Neuronal stem cell (in vitro differentiated cells): Measurements from ENCODE around the gene FOXJ3.

Experiments
- DNase-seq: peaks from one replicate; pipeline ENCODE4 v3.0.0-alpha.2; 2013; ENCODE audit warnings: low spot score
- H2AFZ ChIP-seq: one replicate; pipeline ENCODE4 v1.6.1; 2013; ENCODE audit warnings: mild to moderate bottlenecking, low read length, inconsistent platforms
- H2AK5ac ChIP-seq: 2 replicates; pipeline ENCODE4 v1.6.1; 2013; ENCODE audit warnings: low read depth, mild to moderate bottlenecking, inconsistent platforms, low read length, moderate library complexity, mixed read lengths
- H2BK120ac ChIP-seq: 2 replicates; pipeline ENCODE4 v1.6.1; 2013; ENCODE audit warnings: low read depth, mild to moderate bottlenecking, inconsistent platforms, low read length, moderate library complexity, mixed read lengths
- H2BK12ac ChIP-seq: one replicate; pipeline ENCODE4 v1.6.1; 2013; ENCODE audit warnings: low read length, inconsistent platforms
- H2BK15ac ChIP-seq: 2 replicates; pipeline ENCODE4 v1.6.1; 2013; ENCODE audit warnings: mild to moderate bottlenecking, low read length, inconsistent platforms, mixed read lengths
- H2BK5ac ChIP-seq: one replicate; pipeline ENCODE4 v1.6.1; 2013; ENCODE audit warnings: inconsistent platforms, mild to moderate bottlenecking, low read length, moderate library complexity
- H3K14ac ChIP-seq: one replicate; pipeline ENCODE4 v1.6.1; 2013; ENCODE audit warnings: low read length, inconsistent platforms
- H3K18ac ChIP-seq: 2 replicates; pipeline ENCODE4 v1.6.1; 2013; ENCODE audit warnings: low read length, inconsistent platforms
- H3K23ac ChIP-seq: 2 replicates; pipeline ENCODE4 v1.6.1; 2013; ENCODE audit warnings: low read depth, mild to moderate bottlenecking, mixed read lengths, low read length, inconsistent platforms; ENCODE audit not compliant: poor library complexity
- H3K27ac ChIP-seq: replicated peaks from 3 replicates; pipeline ENCODE4 v1.5.1; 2013; ENCODE audit warnings: low read length, inconsistent platforms
- H3K27me3 ChIP-seq, 3 experiments: 2 replicates each; pipeline ENCODE4 v1.6.1; 2013; ENCODE audit warnings: low read length in 3 of 3, mild to moderate bottlenecking in 2 of 3, inconsistent platforms in 1 of 3, low read depth in 1 of 3, mixed read lengths in 1 of 3, moderate library complexity in 1 of 3; ENCODE audit not compliant: control insufficient read depth in 3 of 3, insufficient read depth in 3 of 3
- H3K36me3 ChIP-seq, 2 donors: replicated peaks in 1 of 2; 2 replicates each; pipeline ENCODE4 v1.6.1; 2013; ENCODE audit warnings: low read length in 2 of 2; ENCODE audit not compliant: control insufficient read depth in 2 of 2, insufficient read depth in 2 of 2
- H3K4ac ChIP-seq: 2 replicates; pipeline ENCODE4 v1.6.1; 2013; ENCODE audit warnings: inconsistent platforms, mild to moderate bottlenecking, low read length, moderate library complexity
- H3K4me1 ChIP-seq, 2 donors: 1 replicate in 1 of 2; 2 replicates in 1 of 2; pipeline ENCODE4 v1.6.1; 2013; ENCODE audit warnings: low read length in 2 of 2, low read depth in 1 of 2; ENCODE audit not compliant: control insufficient read depth in 2 of 2, insufficient read depth in 1 of 2
- H3K4me2 ChIP-seq: one replicate; pipeline ENCODE4 v1.6.1; 2013; ENCODE audit warnings: mild to moderate bottlenecking, low read length, inconsistent platforms; ENCODE audit not compliant: insufficient read depth, poor library complexity, severe bottlenecking
- H3K4me3 ChIP-seq, 2 donors: 2 replicates each; pipeline ENCODE4 v1.5.1; 2013; ENCODE audit warnings: low read length in 2 of 2, mild to moderate bottlenecking in 2 of 2, inconsistent platforms in 1 of 2, moderate library complexity in 1 of 2
- H3K79me1 ChIP-seq: one replicate; pipeline ENCODE4 v1.6.1; 2013; ENCODE audit warnings: low read depth, mild to moderate bottlenecking, inconsistent platforms, low read length, moderate library complexity
- H3K9ac ChIP-seq: one replicate; pipeline ENCODE4 v1.6.1; 2013; ENCODE audit warnings: mild to moderate bottlenecking, low read depth, low read length, inconsistent platforms; ENCODE audit not compliant: poor library complexity
- H3K9me3 ChIP-seq, 2 donors: replicated peaks in 1 of 2; 2 replicates each; pipeline versions ENCODE3 to v1.6.1; 2013; ENCODE audit warnings: low read length in 2 of 2, mild to moderate bottlenecking in 2 of 2, inconsistent platforms in 1 of 2, low read depth in 1 of 2, mixed read lengths in 1 of 2, moderate library complexity in 1 of 2; ENCODE audit not compliant: control insufficient read depth in 2 of 2, insufficient read depth in 1 of 2
- H4K8ac ChIP-seq: one replicate; pipeline ENCODE4 v1.6.1; 2013; ENCODE audit warnings: low read depth, mild to moderate bottlenecking, inconsistent platforms, low read length, moderate library complexity
- H4K91ac ChIP-seq: one replicate; pipeline ENCODE4 v1.6.1; 2013; ENCODE audit warnings: low read length, low read depth, mild to moderate bottlenecking, inconsistent platforms; ENCODE audit not compliant: poor library complexity
- WGBS, 2 donors: extraction: QIAGEN DNeasy Blood & Tissue Kit; methylation state at CpG; one replicate each; pipeline ENCODE4 v1.1.7; 2013; ENCODE audit warnings: missing lambda C conversion rate in 2 of 2, mixed read lengths in 1 of 2; ENCODE audit not compliant: insufficient read length in 2 of 2, insufficient replicate concordance in 1 of 2; ENCODE audit errors: extremely low coverage in 2 of 2; 5-methylcytosine and 5-hydroxymethylcytosine counted together

The FOXJ3 gene

GRCh38 chr1:42305639-42306038 lies 29.4 kb downstream of the FOXJ3 start:
- H3K4me2 ChIP-seq, result no peak overlapping the region
- WGBS, 2 donors, result no CpG with 5 or more reads among the region's 5 CpGs
- no peak overlapping the region for H2AFZ ChIP-seq
- peaks cover 11 to 56% of the 10 kb centered on the region in 2 donors for H3K36me3 ChIP-seq
- H3K18ac ChIP-seq, result no peak overlapping the region
- no peak overlapping the region for H2AK5ac ChIP-seq
- H3K79me1 ChIP-seq, result peaks cover 3% of the 10 kb centered on the region
- no peak overlapping the region for H4K91ac ChIP-seq
- no peak overlapping the region for H3K27ac ChIP-seq
- no peak overlapping the region for H2BK12ac ChIP-seq
- H2BK5ac ChIP-seq, result no peak overlapping the region
- H4K8ac ChIP-seq, result no peak overlapping the region
- H3K14ac ChIP-seq, result no peak overlapping the region
- no peak overlapping the region for H3K23ac ChIP-seq
- no peaks in the 10 kb centered on the region for H3K27me3 ChIP-seq
- H3K9me3 ChIP-seq, result peaks cover 7 to 39% of the 10 kb centered on the region in 2 donors
- no peak overlapping the region for H2BK120ac ChIP-seq
- no peak overlapping the region for H3K4me3 ChIP-seq
- H3K4me1 ChIP-seq, result no peaks in the 10 kb centered on the region
- no peak for DNase-seq
- no peak overlapping the region for H3K4ac ChIP-seq
- H2BK15ac ChIP-seq, result no peak overlapping the region
- no peak overlapping the region for H3K9ac ChIP-seq

- no peak overlapping the region for H3K14ac ChIP-seq
- H3K9ac ChIP-seq, result no peak overlapping the region
- H2BK5ac ChIP-seq, result no peak overlapping the region
- no peak overlapping the region for H3K27ac ChIP-seq
- no peak overlapping the region for H4K8ac ChIP-seq
- DNase-seq, result no peak
- H3K4ac ChIP-seq, result no peak overlapping the region
- H2BK15ac ChIP-seq, result no peak overlapping the region
- no peaks in the 10 kb centered on the region for H3K4me1 ChIP-seq
- no peak overlapping the region for H2AK5ac ChIP-seq
- no peak overlapping the region for H3K23ac ChIP-seq
- WGBS, 2 donors, result no CpG with 5 or more reads among the region's 1 CpG
- peaks cover 10 to 54% of the 10 kb centered on the region in 2 donors for H3K9me3 ChIP-seq
- no peak overlapping the region for H2BK12ac ChIP-seq
- H3K4me2 ChIP-seq, result no peak overlapping the region
- H3K79me1 ChIP-seq, result peaks cover 3% of the 10 kb centered on the region
- no peak overlapping the region for H2AFZ ChIP-seq
- H3K4me3 ChIP-seq, result no peak overlapping the region
- H3K27me3 ChIP-seq, result no peaks in the 10 kb centered on the region
- H3K36me3 ChIP-seq, result peaks cover 9 to 44% of the 10 kb centered on the region in 2 donors
- no peak overlapping the region for H4K91ac ChIP-seq
- H2BK120ac ChIP-seq, result no peak overlapping the region
- H3K18ac ChIP-seq, result no peak overlapping the region
These were observed 33.0 kb downstream of the FOXJ3 start for GRCh38 chr1:42302034-42302433.

- H3K18ac ChIP-seq, result no peak overlapping the region
- H2BK5ac ChIP-seq, result no peak overlapping the region
- H3K27me3 ChIP-seq, result no peaks in the 10 kb centered on the region
- no peak overlapping the region for H2AK5ac ChIP-seq
- H2BK15ac ChIP-seq, result no peak overlapping the region
- H3K9ac ChIP-seq, result no peak overlapping the region
- H3K36me3 ChIP-seq, result peaks cover 7 to 41% of the 10 kb centered on the region in 2 donors
- WGBS, 2 donors, result no CpG with 5 or more reads among the region's 2 CpGs
- no peak overlapping the region for H3K4me2 ChIP-seq
- H3K4me3 ChIP-seq, result no peak overlapping the region
- DNase-seq, result no peak
- H3K9me3 ChIP-seq, result peaks cover 10 to 44% of the 10 kb centered on the region in 2 donors
- H3K4ac ChIP-seq, result no peak overlapping the region
- H2BK12ac ChIP-seq, result no peak overlapping the region
- no peak overlapping the region for H2BK120ac ChIP-seq
- H4K8ac ChIP-seq, result no peak overlapping the region
- peaks cover 3% of the 10 kb centered on the region for H3K79me1 ChIP-seq
- H3K14ac ChIP-seq, result no peak overlapping the region
- no peak overlapping the region for H3K23ac ChIP-seq
- H3K4me1 ChIP-seq, result no peaks in the 10 kb centered on the region
- H4K91ac ChIP-seq, result no peak overlapping the region
- no peak overlapping the region for H3K27ac ChIP-seq
- H2AFZ ChIP-seq, result no peak overlapping the region
These were observed 36.5 kb downstream of the FOXJ3 start for GRCh38 chr1:42298520-42298919.

GRCh38 chr1:42295816-42296215 lies 39.2 kb downstream of the FOXJ3 start:
- no peak overlapping the region for H3K14ac ChIP-seq
- no peak overlapping the region for H2AFZ ChIP-seq
- H3K4me3 ChIP-seq, result no peak overlapping the region
- no peaks in the 10 kb centered on the region for H3K27me3 ChIP-seq
- H3K4me1 ChIP-seq, result no peaks in the 10 kb centered on the region
- no peak overlapping the region for H2AK5ac ChIP-seq
- WGBS, 2 donors, result no CpG with 5 or more reads among the region's 5 CpGs
- no peak overlapping the region for H2BK5ac ChIP-seq
- H4K8ac ChIP-seq, result no peak overlapping the region
- peaks cover 0 to 29% of the 10 kb centered on the region in 2 donors for H3K36me3 ChIP-seq
- no peak overlapping the region for H2BK15ac ChIP-seq
- peaks cover 3 to 30% of the 10 kb centered on the region in 2 donors for H3K9me3 ChIP-seq
- H3K4ac ChIP-seq, result no peak overlapping the region
- no peak overlapping the region for H3K18ac ChIP-seq
- H3K9ac ChIP-seq, result no peak overlapping the region
- no peak overlapping the region for H2BK120ac ChIP-seq
- no peak overlapping the region for H3K27ac ChIP-seq
- no peaks in the 10 kb centered on the region for H3K79me1 ChIP-seq
- no peak for DNase-seq
- H3K23ac ChIP-seq, result no peak overlapping the region
- no peak overlapping the region for H3K4me2 ChIP-seq
- no peak overlapping the region for H4K91ac ChIP-seq
- no peak overlapping the region for H2BK12ac ChIP-seq
